ENCODE measurements around the gene DUOXA1.

The DUOXA1 gene

DNA sequence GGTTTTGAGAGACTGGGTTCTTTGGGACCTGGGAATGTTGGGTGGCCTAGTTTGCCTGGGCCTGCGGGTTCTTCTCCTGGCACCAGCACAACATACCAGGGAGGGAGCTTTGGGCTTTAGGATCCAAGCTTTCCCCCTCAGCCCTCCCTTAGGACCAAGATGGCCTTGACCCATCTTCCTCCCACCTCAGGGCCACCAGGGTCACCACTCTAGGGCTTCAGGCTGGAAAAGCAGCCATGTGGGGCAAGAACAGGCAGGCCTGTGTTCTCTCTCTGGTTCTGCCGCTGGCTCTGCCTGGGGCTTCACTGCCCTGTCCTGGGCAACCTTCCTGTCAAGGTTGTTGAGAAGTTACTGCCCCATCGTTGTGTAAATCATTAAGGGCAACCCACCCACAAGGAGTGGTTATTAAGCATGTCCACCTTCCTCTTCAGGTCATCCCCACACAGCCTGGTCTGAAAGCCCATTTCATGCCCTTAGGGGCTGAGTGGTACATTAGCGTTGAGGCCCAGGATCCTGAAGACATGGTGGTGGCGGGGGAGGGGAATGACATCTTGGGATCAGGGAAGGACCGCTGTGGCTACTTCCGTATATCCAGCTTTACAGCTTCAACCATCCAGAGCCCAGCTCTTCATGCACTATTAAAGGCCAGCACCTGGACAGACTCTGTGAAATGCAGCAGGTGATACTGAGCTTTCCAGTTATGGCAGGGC, 767 bp upstream of the DUOXA1 start:
- no peak for DNase-seq (ENCODE audit: low spot score)
- TF ChIP-seq, protein P1, sequence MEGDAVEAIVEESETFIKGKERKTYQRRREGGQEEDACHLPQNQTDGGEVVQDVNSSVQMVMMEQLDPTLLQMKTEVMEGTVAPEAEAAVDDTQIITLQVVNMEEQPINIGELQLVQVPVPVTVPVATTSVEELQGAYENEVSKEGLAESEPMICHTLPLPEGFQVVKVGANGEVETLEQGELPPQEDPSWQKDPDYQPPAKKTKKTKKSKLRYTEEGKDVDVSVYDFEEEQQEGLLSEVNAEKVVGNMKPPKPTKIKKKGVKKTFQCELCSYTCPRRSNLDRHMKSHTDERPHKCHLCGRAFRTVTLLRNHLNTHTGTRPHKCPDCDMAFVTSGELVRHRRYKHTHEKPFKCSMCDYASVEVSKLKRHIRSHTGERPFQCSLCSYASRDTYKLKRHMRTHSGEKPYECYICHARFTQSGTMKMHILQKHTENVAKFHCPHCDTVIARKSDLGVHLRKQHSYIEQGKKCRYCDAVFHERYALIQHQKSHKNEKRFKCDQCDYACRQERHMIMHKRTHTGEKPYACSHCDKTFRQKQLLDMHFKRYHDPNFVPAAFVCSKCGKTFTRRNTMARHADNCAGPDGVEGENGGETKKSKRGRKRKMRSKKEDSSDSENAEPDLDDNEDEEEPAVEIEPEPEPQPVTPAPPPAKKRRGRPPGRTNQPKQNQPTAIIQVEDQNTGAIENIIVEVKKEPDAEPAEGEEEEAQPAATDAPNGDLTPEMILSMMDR (IDR thresholded peaks at IDR 0.05; ENCODE audit: extremely low read depth, missing control alignments): no peak

DNA sequence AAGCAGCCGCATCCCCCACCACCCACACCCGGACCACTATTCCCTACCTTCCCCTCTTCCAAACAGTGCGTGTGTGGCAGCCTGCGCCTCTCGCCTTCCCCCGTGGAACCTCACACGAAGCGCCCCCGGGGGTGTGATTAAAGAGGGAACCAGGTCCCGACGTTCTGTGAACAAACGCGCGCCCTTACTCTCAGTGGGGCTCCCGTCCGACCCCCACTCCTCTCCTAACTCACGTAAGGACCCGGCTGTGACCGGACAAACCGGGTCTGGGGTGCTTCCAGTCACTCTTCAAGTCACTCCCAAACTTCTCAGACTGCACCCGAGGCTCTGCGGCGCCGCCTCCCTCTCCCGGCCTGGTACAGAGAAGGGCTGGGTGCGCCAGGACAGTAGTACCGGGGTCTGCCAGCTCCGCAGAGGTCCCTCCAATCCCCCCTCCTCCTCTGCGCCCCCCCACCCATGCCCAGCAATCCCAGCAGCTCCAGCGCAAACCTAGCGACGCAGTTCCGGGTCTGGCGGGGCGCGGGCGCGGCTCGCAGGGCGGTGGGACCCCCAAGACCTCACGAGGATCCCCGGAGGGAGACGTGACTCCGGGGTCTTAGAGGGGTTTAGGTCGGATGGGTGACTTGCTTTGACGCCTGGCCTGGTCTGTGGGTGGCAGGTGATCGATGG, 574 bp downstream of the DUOXA1 start:
- TF ChIP-seq, protein P1 (IDR thresholded peaks at IDR 0.05; ENCODE audit: extremely low read depth, missing control alignments): no peak
- no peak for DNase-seq (ENCODE audit: low spot score)

DNA sequence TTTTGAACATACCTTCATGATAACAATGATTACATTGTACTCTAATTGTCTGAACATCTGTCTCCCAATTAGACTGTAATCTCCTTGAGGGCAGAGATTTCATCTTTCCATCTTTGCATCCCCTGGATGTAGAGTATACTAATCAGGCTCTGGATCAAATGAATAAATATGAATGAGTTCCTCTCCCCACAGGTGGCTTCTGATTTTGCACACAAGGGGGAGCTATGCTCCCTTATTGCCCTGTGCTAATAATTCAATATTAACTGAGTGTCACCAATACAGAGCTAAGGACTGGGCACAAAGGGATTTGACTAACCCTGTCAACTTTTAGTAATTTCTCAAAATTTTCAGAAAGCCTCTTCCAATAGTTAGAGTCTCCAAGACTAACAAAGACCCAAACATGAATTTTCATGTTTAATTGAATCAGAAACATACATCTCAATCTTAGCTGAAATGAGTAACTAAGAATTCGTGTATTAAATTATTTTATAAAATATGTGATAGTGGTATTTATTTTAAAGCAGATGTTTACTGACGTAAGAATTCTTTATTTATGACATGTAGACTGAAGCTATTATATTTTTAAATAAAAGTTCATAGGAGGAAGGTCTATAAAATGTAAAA, 3.0 kb downstream of the DUOXA1 start:
- TF ChIP-seq, protein P1 (IDR thresholded peaks at IDR 0.05; ENCODE audit: extremely low read depth, missing control alignments): peak; percentile 60
- no peak for DNase-seq (ENCODE audit: low spot score)

DNA sequence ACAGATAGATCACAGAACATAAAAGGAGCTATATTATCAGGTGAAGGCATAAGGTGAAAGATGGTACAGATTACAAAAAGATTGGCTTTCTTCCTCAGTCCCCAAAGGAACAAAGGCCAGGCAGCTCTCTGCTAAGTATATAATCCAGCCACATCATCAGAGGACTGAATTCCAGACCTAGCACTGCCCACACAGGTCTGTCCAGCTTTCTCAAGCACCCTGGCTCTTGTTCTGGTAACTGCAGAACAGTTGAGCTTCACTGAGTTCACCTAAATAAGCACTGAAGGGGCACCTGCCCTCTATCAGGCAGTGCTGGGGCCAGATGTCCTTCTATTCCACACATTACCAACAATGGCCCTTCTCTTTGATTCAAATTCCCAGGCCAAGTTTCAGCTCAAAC, 6.3 kb downstream of the DUOXA1 start:
- TF ChIP-seq, protein P1 (IDR thresholded peaks at IDR 0.05; ENCODE audit: extremely low read depth, missing control alignments): no peak
- no peak for DNase-seq (ENCODE audit: low spot score)

DNA sequence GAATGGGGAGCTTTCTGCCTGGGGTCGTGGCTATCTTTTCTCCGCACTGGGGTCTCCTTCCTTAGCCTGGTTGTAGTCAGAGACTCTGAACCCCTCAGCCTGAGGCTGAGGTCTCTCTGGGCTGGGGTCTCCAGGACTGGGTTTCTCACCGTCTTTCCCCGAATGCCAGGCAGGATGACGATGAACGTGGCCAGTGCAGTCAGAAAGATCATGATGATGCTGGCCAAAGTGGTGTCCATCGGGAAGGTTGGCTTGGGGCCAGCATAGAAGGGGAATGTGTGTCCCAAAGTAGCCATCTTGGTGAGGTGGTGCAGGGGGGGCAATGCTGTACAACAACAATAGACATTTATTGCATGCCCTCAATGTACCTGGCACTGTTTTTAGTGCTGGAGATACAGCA, 7.0 kb downstream of the DUOXA1 start:
- TF ChIP-seq, protein P1 (IDR thresholded peaks at IDR 0.05; ENCODE audit: extremely low read depth, missing control alignments): no peak
- no peak for DNase-seq (ENCODE audit: low spot score)

DNA sequence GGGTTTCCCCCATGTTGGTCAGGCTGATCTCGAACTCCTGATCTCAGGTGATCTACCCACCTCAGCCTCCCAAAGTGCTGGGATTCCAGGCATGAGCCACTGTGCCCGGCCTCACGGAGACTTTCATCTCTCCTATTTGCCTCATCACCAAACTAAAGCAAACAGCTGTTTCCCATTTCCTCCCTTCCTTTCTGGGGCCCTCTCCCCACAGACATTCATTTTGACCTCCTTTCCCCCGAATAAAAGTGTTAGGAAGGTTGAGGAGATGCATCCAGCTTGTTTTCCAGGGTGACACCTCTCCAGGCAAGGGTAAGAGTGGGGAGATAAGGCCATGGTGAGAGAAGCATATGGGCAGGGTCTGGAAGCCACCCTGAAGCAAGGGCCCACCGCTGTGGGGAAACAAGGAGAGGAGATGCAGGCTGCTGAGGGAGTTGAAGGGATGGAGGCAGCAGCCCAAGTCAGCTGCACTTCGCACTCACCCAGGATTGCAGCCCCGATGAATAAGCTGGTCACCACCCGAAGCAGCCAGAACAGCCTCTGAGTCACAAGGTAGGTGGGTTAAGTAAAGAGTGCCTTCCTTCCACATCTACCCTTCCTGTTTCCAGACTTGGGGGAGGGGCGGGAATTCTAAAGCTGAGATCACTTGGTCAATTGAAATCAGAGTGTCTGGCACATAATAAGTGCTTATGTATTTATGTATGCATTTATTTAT, 7.8 kb downstream of the DUOXA1 start:
- DNase-seq (ENCODE audit: low spot score): no peak
- TF ChIP-seq, protein P1 (IDR thresholded peaks at IDR 0.05; ENCODE audit: extremely low read depth, missing control alignments): no peak
